Caco-2 (cell line): ENCODE measurements around the gene LDLRAD4. TPM values are rescaled to one million over a fixed set of nuclear protein-coding genes. Genes with fewer than 3 reads are reported as not detected.

Source experiments
- BruUV-seq: library from RNA; stranded (reverse); fragments of 400-500 nt; replicated peaks from 2 replicates; lab custom pipeline; 2021; lab: Mats Ljungman, UMichigan
- CTCF ChIA-PET: fragments of 300-600 bp; sonication (Branson Sonifier 250); formaldehyde crosslinking; loops from one replicate; lab custom pipeline; 2022; ENCODE audit warnings: antibody characterized with exemption; lab: Charles Lee
- POLR2A ChIA-PET: fragments of 300-600 bp; sonication (Branson Sonifier 250); formaldehyde crosslinking; loops from one replicate; lab custom pipeline; 2022; ENCODE audit warnings: antibody characterized with exemption; lab: Charles Lee
- DNase-seq, 2 experiments: peaks; one replicate each; pipeline versions ENCODE4 v3.0.0 to v3.0.0-alpha.2; 2020 to 2022
- H3K27me3 ChIP-seq: replicated peaks from 2 replicates; pipeline ENCODE4 v1.6.0; 2011; ENCODE audit warnings: low read length; ENCODE audit not compliant: control insufficient read depth, insufficient read depth
- H3K36me3 ChIP-seq: 2 replicates; pipeline ENCODE4 v1.5.1; 2011; ENCODE audit warnings: low read length; ENCODE audit not compliant: control insufficient read depth, insufficient read depth
- H3K4me1 ChIP-seq: fragments of 250-450 bp; sonication (Bioruptor Pico); 2 replicates; pipeline ENCODE4 v1.5.1; 2020; ENCODE audit warnings: mild to moderate bottlenecking
- H3K4me3 ChIP-seq: 2 replicates; pipeline ENCODE4 v1.5.1; 2011; ENCODE audit warnings: low read depth, mild to moderate bottlenecking, control low read depth, low read length
- H3K9me3 ChIP-seq: fragments of 250-450 bp; sonication (Bioruptor Pico); 2 replicates; pipeline ENCODE4 v1.5.1; 2020; ENCODE audit warnings: mild to moderate bottlenecking, moderate library complexity
- H3K27ac Mint-ChIP-seq: one replicate; pipeline ENCODE4 v1.8.0; 2022; ENCODE audit warnings: mixed read lengths; ENCODE audit not compliant: unreplicated experiment
- H3K27me3 Mint-ChIP-seq: one replicate; pipeline ENCODE4 v1.8.0; 2022; ENCODE audit warnings: mixed read lengths; ENCODE audit not compliant: insufficient read depth, unreplicated experiment
- H3K36me3 Mint-ChIP-seq: one replicate; pipeline ENCODE4 v1.8.0; 2022; ENCODE audit warnings: mild to moderate bottlenecking, mixed read lengths; ENCODE audit not compliant: insufficient read depth, unreplicated experiment
- H3K4me1 Mint-ChIP-seq: one replicate; pipeline ENCODE4 v1.8.0; 2022; ENCODE audit warnings: low read depth, mixed read lengths; ENCODE audit not compliant: unreplicated experiment
- H3K4me3 Mint-ChIP-seq: one replicate; pipeline ENCODE4 v1.8.0; 2022; ENCODE audit warnings: mild to moderate bottlenecking, moderate library complexity, mixed read lengths; ENCODE audit not compliant: unreplicated experiment
- H3K9me3 Mint-ChIP-seq: one replicate; pipeline ENCODE4 v1.8.0; 2022; ENCODE audit warnings: mixed read lengths; ENCODE audit not compliant: unreplicated experiment
- intact Hi-C: fragments of 100-400 bp; cut with micrococcal nuclease; formaldehyde crosslinking; loops from one replicate; pipeline ENCODE4 v1.10.0; 2022; ENCODE audit not compliant: unreplicated experiment
- total RNA-seq: library from RNA; stranded (reverse); gene quantifications from 2 replicates; pipeline ENCODE4 v1.2.3, GENCODE V29; 2022
- TF ChIP-seq, protein P1 (sequence below), 2 experiments: fragments of 200-600 bp in 1 of 2; IDR thresholded peaks; 1 replicate in 1 of 2; 2 replicates in 1 of 2; pipeline versions ENCODE4 v1.5.1 to v1.8.0; 2011 to 2022; ENCODE audit warnings: antibody characterized with exemption in 1 of 2, control low read depth in 1 of 2, inconsistent platforms in 1 of 2, low read depth in 1 of 2, low read length in 1 of 2, mild to moderate bottlenecking in 1 of 2, moderate library complexity in 1 of 2; ENCODE audit not compliant: insufficient read depth in 1 of 2, severe bottlenecking in 1 of 2, unreplicated experiment in 1 of 2

Gene LDLRAD4
- total RNA-seq, 1 experiment from 2014 or later = 1.2 TPM

DNA sequence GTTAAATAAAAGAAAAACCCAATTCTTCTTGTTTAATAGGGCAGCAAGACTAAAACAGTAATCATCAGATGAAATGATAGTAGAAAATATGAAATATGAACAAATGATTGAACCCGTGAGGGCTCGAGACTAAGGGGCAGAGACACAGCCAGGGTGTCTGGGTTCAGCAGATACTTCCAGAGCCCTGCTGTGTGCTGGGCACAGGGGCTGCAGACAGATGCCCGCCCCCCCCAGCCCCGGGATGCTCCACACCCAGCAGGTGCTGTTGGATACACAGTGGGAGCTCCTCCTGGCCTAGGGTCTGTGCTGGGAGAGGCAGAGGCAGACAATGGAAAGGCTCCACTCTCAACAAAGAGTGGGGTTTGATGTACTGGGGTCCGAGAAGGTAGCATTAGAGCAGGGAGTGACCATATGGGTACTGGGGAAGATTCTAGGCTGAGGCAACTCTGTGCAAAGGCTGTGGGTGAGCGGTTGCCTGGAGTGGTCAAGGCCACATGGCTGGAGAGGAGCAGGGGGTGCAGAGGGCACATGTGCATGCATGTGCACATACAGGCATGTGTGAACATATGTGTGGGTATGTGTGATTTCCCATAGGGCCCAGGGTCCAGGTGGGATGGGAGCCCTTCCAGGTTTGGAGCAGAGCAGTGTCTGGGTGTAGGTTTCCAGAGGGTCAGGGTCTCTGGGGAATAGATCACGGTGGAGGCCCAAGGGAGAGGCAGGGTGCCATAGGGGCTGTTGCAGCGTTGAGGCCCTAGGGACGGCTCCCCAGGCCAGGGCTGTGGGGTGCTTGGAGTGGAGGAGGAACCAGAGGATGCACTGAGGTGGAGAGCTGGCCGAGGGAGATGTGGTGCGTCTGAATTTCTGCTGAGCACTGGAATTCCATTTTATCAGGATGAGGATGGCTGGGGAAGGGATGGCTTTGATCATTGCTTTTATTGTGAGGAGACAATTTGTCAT, 36.7 kb downstream of the LDLRAD4 start:
- no peaks in the 10 kb centered on the region; the same call in 1 of the 2 replicates for H3K27me3 ChIP-seq
- DNase-seq = no peak
- H3K36me3 Mint-ChIP-seq = no peaks in the 10 kb centered on the region
- no peaks in the 10 kb centered on the region for H3K4me1 Mint-ChIP-seq
- H3K4me3 ChIP-seq = no peak overlapping the region
- no peaks in the 10 kb centered on the region for H3K9me3 Mint-ChIP-seq
- CTCF ChIA-PET = no interaction called here
- POLR2A ChIA-PET = no interaction called here
- no TSS peak for BruUV-seq
- H3K4me1 ChIP-seq = no peaks in the 10 kb centered on the region
- H3K9me3 ChIP-seq = no peaks in the 10 kb centered on the region
- H3K27me3 Mint-ChIP-seq = peaks cover 13% of the 10 kb centered on the region
- TF ChIP-seq, protein P1, sequence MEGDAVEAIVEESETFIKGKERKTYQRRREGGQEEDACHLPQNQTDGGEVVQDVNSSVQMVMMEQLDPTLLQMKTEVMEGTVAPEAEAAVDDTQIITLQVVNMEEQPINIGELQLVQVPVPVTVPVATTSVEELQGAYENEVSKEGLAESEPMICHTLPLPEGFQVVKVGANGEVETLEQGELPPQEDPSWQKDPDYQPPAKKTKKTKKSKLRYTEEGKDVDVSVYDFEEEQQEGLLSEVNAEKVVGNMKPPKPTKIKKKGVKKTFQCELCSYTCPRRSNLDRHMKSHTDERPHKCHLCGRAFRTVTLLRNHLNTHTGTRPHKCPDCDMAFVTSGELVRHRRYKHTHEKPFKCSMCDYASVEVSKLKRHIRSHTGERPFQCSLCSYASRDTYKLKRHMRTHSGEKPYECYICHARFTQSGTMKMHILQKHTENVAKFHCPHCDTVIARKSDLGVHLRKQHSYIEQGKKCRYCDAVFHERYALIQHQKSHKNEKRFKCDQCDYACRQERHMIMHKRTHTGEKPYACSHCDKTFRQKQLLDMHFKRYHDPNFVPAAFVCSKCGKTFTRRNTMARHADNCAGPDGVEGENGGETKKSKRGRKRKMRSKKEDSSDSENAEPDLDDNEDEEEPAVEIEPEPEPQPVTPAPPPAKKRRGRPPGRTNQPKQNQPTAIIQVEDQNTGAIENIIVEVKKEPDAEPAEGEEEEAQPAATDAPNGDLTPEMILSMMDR (IDR thresholded peaks at IDR 0.05; ENCODE audit: insufficient read depth in 1 of 2, low read depth in 1 of 2, low read length in 1 of 2, severe bottlenecking in 1 of 2, unreplicated experiment in 1 of 2) = no peak
- intact Hi-C loops = no loop called here
- H3K27ac Mint-ChIP-seq = no peak overlapping the region
- H3K4me3 Mint-ChIP-seq = no peak overlapping the region
- H3K36me3 ChIP-seq = no peaks in the 10 kb centered on the region

DNA sequence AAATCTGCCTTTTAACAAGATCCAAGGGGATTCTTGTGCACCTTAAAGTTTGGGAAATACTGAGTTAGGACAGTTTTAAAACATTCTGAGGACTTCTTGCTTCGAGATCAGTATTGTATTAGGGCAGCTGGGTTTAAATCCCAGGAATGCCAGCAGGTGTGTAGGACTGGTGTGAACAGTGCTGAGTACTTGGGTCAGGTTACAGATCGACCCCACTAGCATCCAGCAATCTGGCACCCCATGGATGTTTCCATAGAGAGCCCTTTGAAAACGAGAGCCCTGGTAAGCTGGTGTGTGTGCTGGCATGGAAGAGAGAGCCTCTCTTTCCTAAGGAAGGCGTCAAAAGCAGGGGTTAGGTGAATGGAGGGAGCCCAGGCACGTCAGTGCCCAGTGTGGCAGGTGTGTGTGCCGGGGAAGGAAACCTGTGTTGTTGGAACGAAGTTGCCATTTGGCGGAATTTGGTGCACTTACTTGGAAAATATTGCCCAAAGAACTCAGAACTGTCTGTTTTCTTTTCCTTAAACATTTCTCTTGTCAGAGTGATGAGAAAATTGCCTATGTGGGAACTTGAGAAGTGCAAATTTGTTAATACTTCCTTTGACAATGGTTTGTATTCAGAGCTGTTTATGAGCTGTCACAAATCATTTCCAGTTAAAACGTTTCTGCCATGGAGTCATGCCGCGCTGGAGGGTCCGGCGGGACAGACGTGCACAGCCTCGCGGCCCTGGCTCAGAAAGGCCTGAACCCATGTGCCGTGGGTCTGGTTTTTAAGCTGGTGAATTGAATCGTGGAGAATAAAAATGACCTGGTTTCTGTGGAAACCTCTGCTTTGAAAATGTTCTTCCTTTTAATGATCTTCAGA, 38.1 kb downstream of the LDLRAD4 start:
- Histone ChIP-seq H3K9me3 (no peaks in the 10 kb centered on the region), H3K27me3 (no peaks in the 10 kb centered on the region; the same call in 1 of the 2 replicates), H3K4me1 (no peaks in the 10 kb centered on the region), H3K4me3 (no peak overlapping the region), H3K36me3 (no peaks in the 10 kb centered on the region)
- Mint-ChIP-seq H3K4me3 (no peak overlapping the region), H3K36me3 (peaks cover 1% of the 10 kb centered on the region), H3K4me1 (peaks cover 4% of the 10 kb centered on the region), H3K9me3 (no peaks in the 10 kb centered on the region), H3K27me3 (peaks cover 20% of the 10 kb centered on the region), H3K27ac (no peak overlapping the region)
- no TSS peak for BruUV-seq
- CTCF ChIA-PET = no interaction called here
- no peak for DNase-seq
- POLR2A ChIA-PET = no interaction called here
- intact Hi-C loops = no loop called here
- TF ChIP-seq, protein P1 (IDR thresholded peaks at IDR 0.05; ENCODE audit: insufficient read depth in 1 of 2, low read depth in 1 of 2, low read length in 1 of 2, severe bottlenecking in 1 of 2, unreplicated experiment in 1 of 2) = no peak

- no peaks in the 10 kb centered on the region for H3K9me3 Mint-ChIP-seq
- H3K4me1 ChIP-seq = no peaks in the 10 kb centered on the region
- intact Hi-C loops = no loop called here
- TF ChIP-seq, protein P1 (IDR thresholded peaks at IDR 0.05; ENCODE audit: insufficient read depth in 1 of 2, low read depth in 1 of 2, low read length in 1 of 2, severe bottlenecking in 1 of 2, unreplicated experiment in 1 of 2) = no peak
- H3K36me3 Mint-ChIP-seq = peaks cover 6% of the 10 kb centered on the region
- H3K27ac Mint-ChIP-seq = no peak overlapping the region
- ChIA-PET POLR2A (no interaction called here), CTCF (no interaction called here)
- H3K9me3 ChIP-seq = no peaks in the 10 kb centered on the region
- H3K27me3 ChIP-seq = no peaks in the 10 kb centered on the region; the same call in 1 of the 2 replicates
- no peak for DNase-seq
- peaks cover 6% of the 10 kb centered on the region for H3K4me1 Mint-ChIP-seq
- no peak overlapping the region for H3K4me3 ChIP-seq
- no TSS peak for BruUV-seq
- H3K27me3 Mint-ChIP-seq = peaks cover 24% of the 10 kb centered on the region
- H3K4me3 Mint-ChIP-seq = no peak overlapping the region
- no peaks in the 10 kb centered on the region for H3K36me3 ChIP-seq
Observed at GRCh38 chr18:13257361-13257980, 38.9 kb downstream of the LDLRAD4 start.
